22Rv1 (cell line): ENCODE data around the gene PALD1.

Source experiments
- CTCF ChIP-seq: fragments of 450-650 bp; IDR thresholded peaks from 2 replicates; pipeline ENCODE4 v1.5.1; 2017; ENCODE audit warnings: mild to moderate bottlenecking
- ZFX ChIP-seq: fragments of 450-650 bp; IDR thresholded peaks from 2 replicates; pipeline ENCODE4 v1.6.1; 2017; ENCODE audit warnings: antibody characterized with exemption, borderline replicate concordance

DNA sequence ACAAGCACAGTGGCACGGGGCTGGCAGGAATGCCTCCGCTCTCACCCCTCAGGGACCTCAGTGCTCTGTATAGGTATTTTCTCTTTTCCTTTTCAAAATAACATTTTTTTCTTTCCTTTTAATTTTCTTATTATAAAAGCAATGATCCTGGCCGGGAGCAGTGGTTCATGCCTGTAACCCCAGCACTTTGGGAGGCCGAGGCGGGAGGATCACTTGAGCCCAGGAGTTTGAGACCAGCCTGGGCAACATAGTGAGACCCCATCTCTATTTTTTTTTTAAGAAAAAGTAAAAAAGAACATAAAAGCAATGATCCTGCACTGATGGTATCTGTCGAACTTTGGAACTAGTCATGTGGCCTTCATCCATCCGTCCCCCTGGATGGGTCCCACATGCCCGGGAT, 120.8 kb downstream of the PALD1 start:
- TF ChIP-seq CTCF (no peak), ZFX (no peak)
